H1 (cell line): ENCODE data around the gene PDGFA. TPM values are rescaled to one million over a fixed set of nuclear protein-coding genes. Genes with fewer than 3 reads are reported as not detected.
A peak's percentile ranks its signal among the peaks of the same experiment; 100 is the strongest.

Experiments
- CTCF ChIA-PET: fragments of 300-600 bp; sonication (Branson Sonifier 250); formaldehyde crosslinking; loops from one replicate; lab custom pipeline; 2021; ENCODE audit not compliant: partially characterized antibody; lab: Charles Lee
- POLR2A ChIA-PET: fragments of 300-600 bp; sonication (Branson Sonifier 250); formaldehyde crosslinking; loops from one replicate; lab custom pipeline; 2021; ENCODE audit warnings: inconsistent platforms; ENCODE audit not compliant: partially characterized antibody; lab: Charles Lee
- DNase-seq, 2 experiments: peaks; one replicate each; pipeline versions ENCODE4 v3.0.0 to v3.0.0-alpha.2; 2010 to 2022; ENCODE audit warnings: low spot score in 2 of 2, low read depth in 1 of 2, mixed read lengths in 1 of 2
- FAIRE-seq: peaks from 2 replicates; lab custom pipeline; 2011; peaks lifted over from hg19 to GRCh38; lab: Jason Lieb, UNC
- H2AFZ ChIP-seq: 2 replicates; pipeline ENCODE4 v1.8.1; 2012; ENCODE audit warnings: low read length, inconsistent platforms
- H2AK5ac ChIP-seq: 2 replicates; pipeline ENCODE4 v1.6.1; 2013; ENCODE audit warnings: low read depth, low read length
- H2BK120ac ChIP-seq: replicated peaks from 2 replicates; pipeline ENCODE3; 2013; ENCODE audit warnings: low read depth, low read length, inconsistent platforms
- H2BK12ac ChIP-seq: 2 replicates; pipeline ENCODE4 v1.6.1; 2013; ENCODE audit warnings: low read depth, low read length
- H2BK15ac ChIP-seq: 2 replicates; pipeline ENCODE4 v1.6.1; 2013; ENCODE audit warnings: low read length
- H2BK20ac ChIP-seq: 2 replicates; pipeline ENCODE4 v1.6.1; 2013; ENCODE audit warnings: low read length
- H2BK5ac ChIP-seq: 2 replicates; pipeline ENCODE4 v1.6.1; 2013; ENCODE audit warnings: low read depth, low read length
- H3K14ac ChIP-seq: 2 replicates; pipeline ENCODE4 v1.6.1; 2013; ENCODE audit warnings: inconsistent platforms; ENCODE audit not compliant: insufficient read length
- H3K18ac ChIP-seq: 2 replicates; pipeline ENCODE4 v1.6.1; 2013; ENCODE audit warnings: low read length; ENCODE audit errors: extremely low read depth
- H3K23ac ChIP-seq: 2 replicates; pipeline ENCODE4 v1.6.1; 2013; ENCODE audit warnings: inconsistent platforms; ENCODE audit not compliant: insufficient read length
- H3K23me2 ChIP-seq: 2 replicates; pipeline ENCODE4 v1.6.1; 2013; ENCODE audit warnings: low read depth, low read length
- H3K27ac ChIP-seq: 2 replicates; pipeline ENCODE4 v1.6.1; 2011; ENCODE audit warnings: low read depth, low read length, inconsistent platforms
- H3K27me3 ChIP-seq, 4 experiments: replicated peaks in 1 of 4; 1 replicate in 1 of 4; 2 replicates in 3 of 4; pipeline versions ENCODE4 v1.6.1 to v1.8.1; 2011 to 2013; ENCODE audit warnings: low read length in 3 of 4, mild to moderate bottlenecking in 3 of 4, inconsistent platforms in 2 of 4, mixed read lengths in 2 of 4, moderate library complexity in 1 of 4; ENCODE audit not compliant: control insufficient read depth in 3 of 4, insufficient read depth in 3 of 4; ENCODE audit errors: extremely low read depth in 1 of 4
- H3K36me3 ChIP-seq, 4 experiments: 2 replicates each; pipeline versions ENCODE4 v1.6.1 to v1.8.1; 2011 to 2013; ENCODE audit warnings: mild to moderate bottlenecking in 4 of 4, low read length in 3 of 4, moderate library complexity in 2 of 4, control low read depth in 1 of 4, inconsistent platforms in 1 of 4; ENCODE audit not compliant: insufficient read depth in 4 of 4, control insufficient read depth in 2 of 4
- H3K4ac ChIP-seq: replicated peaks from 2 replicates; pipeline ENCODE3; 2013; ENCODE audit warnings: low read length, low read depth, mixed read lengths, inconsistent platforms; ENCODE audit not compliant: insufficient read length
- H3K4me1 ChIP-seq, 4 experiments: replicated peaks in 1 of 4; 1 replicate in 1 of 4; 2 replicates in 3 of 4; pipeline versions ENCODE4 v1.6.1 to v1.8.1; 2011 to 2013; ENCODE audit warnings: low read length in 3 of 4, inconsistent platforms in 2 of 4, mixed read lengths in 1 of 4; ENCODE audit not compliant: insufficient read depth in 4 of 4, control insufficient read depth in 3 of 4
- H3K4me2 ChIP-seq, 2 experiments: 2 replicates each; pipeline versions ENCODE4 v1.6.1 to v1.8.1; 2011 to 2013; ENCODE audit warnings: low read depth in 2 of 2, low read length in 2 of 2, control low read depth in 1 of 2, inconsistent platforms in 1 of 2, mild to moderate bottlenecking in 1 of 2; ENCODE audit not compliant: insufficient read depth in 1 of 2
- H3K4me3 ChIP-seq, 4 experiments: fragments of 200-600, 300-600 bp in 1 of 4; sonication (generic), shearing (Covaris generic), sonication (Bioruptor Twin) in 1 of 4; 2 replicates each; pipeline versions ENCODE4 v1.5.1 to v1.8.1; 2011 to 2016; ENCODE audit warnings: low read length in 4 of 4, low read depth in 3 of 4, control low read depth in 2 of 4, inconsistent platforms in 2 of 4, mild to moderate bottlenecking in 2 of 4, mixed read lengths in 1 of 4, moderate library complexity in 1 of 4; ENCODE audit not compliant: insufficient read depth in 2 of 4; ENCODE audit errors: extremely low read depth in 1 of 4
- H3K56ac ChIP-seq: replicated peaks from 2 replicates; pipeline ENCODE3; 2013; ENCODE audit warnings: low read depth, mild to moderate bottlenecking, mixed read lengths, low read length, inconsistent platforms; ENCODE audit not compliant: insufficient read length
- H3K79me1 ChIP-seq: 2 replicates; pipeline ENCODE4 v1.6.1; 2013; ENCODE audit warnings: low read depth, low read length, control low read depth
- H3K79me2 ChIP-seq, 2 experiments: 2 replicates each; pipeline versions ENCODE4 v1.6.1 to v1.8.1; 2012 to 2013; ENCODE audit warnings: low read length in 2 of 2, mild to moderate bottlenecking in 2 of 2, inconsistent platforms in 1 of 2; ENCODE audit not compliant: insufficient read depth in 2 of 2, control insufficient read depth in 1 of 2
- H3K9ac ChIP-seq, 4 experiments: replicated peaks in 1 of 4; 1 replicate in 1 of 4; 2 replicates in 3 of 4; pipeline versions ENCODE4 v1.6.1 to v1.8.1; 2011 to 2013; ENCODE audit warnings: low read depth in 3 of 4, low read length in 3 of 4, control low read depth in 2 of 4, mild to moderate bottlenecking in 2 of 4, moderate library complexity in 2 of 4, inconsistent platforms in 1 of 4; ENCODE audit errors: extremely low read depth in 1 of 4
- H3K9me3 ChIP-seq, 2 experiments: 2 replicates each; pipeline versions ENCODE4 v1.6.1 to v1.8.1; 2012 to 2013; ENCODE audit warnings: mild to moderate bottlenecking in 2 of 2, moderate library complexity in 2 of 2, control low read depth in 1 of 2, inconsistent platforms in 1 of 2, low read depth in 1 of 2, low read length in 1 of 2, mixed read lengths in 1 of 2; ENCODE audit not compliant: insufficient read depth in 2 of 2
- H4K20me1 ChIP-seq, 2 experiments: replicated peaks in 1 of 2; 2 replicates each; pipeline versions ENCODE3 to v1.8.1; 2011 to 2013; ENCODE audit warnings: inconsistent platforms in 2 of 2, low read length in 2 of 2, mild to moderate bottlenecking in 1 of 2; ENCODE audit not compliant: insufficient read depth in 2 of 2, control insufficient read depth in 1 of 2
- H4K5ac ChIP-seq: 2 replicates; pipeline ENCODE4 v1.6.1; 2013; ENCODE audit warnings: low read length, low read depth, mixed read lengths, inconsistent platforms; ENCODE audit not compliant: insufficient read length
- H4K8ac ChIP-seq: 2 replicates; pipeline ENCODE4 v1.8.0; 2013; ENCODE audit warnings: mild to moderate bottlenecking, moderate library complexity, low read length, inconsistent platforms; ENCODE audit not compliant: insufficient read depth; ENCODE audit errors: extremely low read depth
- H4K91ac ChIP-seq: replicated peaks from 2 replicates; pipeline ENCODE3; 2013; ENCODE audit warnings: low read length, mixed read lengths, inconsistent platforms; ENCODE audit not compliant: insufficient read length
- POLR2AphosphoS5 ChIP-seq: IDR thresholded peaks from 2 replicates; pipeline ENCODE4 v1.6.1; 2011; ENCODE audit warnings: low read depth, low read length
- SIN3A ChIP-seq, 2 experiments: IDR thresholded peaks in 1 of 2; conservative IDR thresholded peaks in 1 of 2; 2 replicates each; pipeline ENCODE4 v1.6.1; 2011 to 2012; ENCODE audit warnings: low read length in 2 of 2, improper control_type of control experiment in 1 of 2, low read depth in 1 of 2, mild to moderate bottlenecking in 1 of 2
- WGBS, 2 experiments: shearing (Covaris generic) in 1 of 2; methylation state at CpG; one replicate each; pipeline versions ENCODE4 v1.1.6 to v1.1.7; 2013 to 2015; ENCODE audit warnings: low lambda C conversion rate in 2 of 2, mixed read lengths in 2 of 2, inconsistent platforms in 1 of 2, low coverage in 1 of 2, missing lambda C conversion rate in 1 of 2; ENCODE audit not compliant: insufficient replicate concordance in 2 of 2, insufficient coverage in 1 of 2, insufficient read length in 1 of 2; ENCODE audit errors: extremely low coverage in 1 of 2, missing lambda C conversion rate in 1 of 2; 5-methylcytosine and 5-hydroxymethylcytosine counted together
- polyA plus RNA-seq, 7 experiments: library from polyadenylated mRNA; depleted of rRNA in 3 of 7; stranded (reverse) in 5 of 7; unstranded in 2 of 7; fragments of >200 nt in 5 of 7; fragments of 200-250 nt in 2 of 7; gene quantifications; 1 replicate in 5 of 7; 2 replicates in 1 of 7; 4 replicates in 1 of 7; pipeline versions ENCODE4 v1.2.1 to v1.2.3, GENCODE V29; 2011 to 2013; ENCODE audit warnings: missing spikeins in 2 of 7, mixed read lengths in 2 of 7
- total RNA-seq: library from RNA; stranded (reverse); fragmentation: NEBNext Ultra II Directional; extraction: Animal tissue kit (Norgen Biotek cat#: 25700); gene quantifications from 2 replicates; pipeline ENCODE4 v1.2.1, GENCODE V29; 2021

PDGFA gene
- total and polyA plus RNA-seq, 2 of the 8 experiments (the other 6 are each of a cell fraction or from before 2014, with no cell fraction given): 21.1 to 43.0 TPM

DNA sequence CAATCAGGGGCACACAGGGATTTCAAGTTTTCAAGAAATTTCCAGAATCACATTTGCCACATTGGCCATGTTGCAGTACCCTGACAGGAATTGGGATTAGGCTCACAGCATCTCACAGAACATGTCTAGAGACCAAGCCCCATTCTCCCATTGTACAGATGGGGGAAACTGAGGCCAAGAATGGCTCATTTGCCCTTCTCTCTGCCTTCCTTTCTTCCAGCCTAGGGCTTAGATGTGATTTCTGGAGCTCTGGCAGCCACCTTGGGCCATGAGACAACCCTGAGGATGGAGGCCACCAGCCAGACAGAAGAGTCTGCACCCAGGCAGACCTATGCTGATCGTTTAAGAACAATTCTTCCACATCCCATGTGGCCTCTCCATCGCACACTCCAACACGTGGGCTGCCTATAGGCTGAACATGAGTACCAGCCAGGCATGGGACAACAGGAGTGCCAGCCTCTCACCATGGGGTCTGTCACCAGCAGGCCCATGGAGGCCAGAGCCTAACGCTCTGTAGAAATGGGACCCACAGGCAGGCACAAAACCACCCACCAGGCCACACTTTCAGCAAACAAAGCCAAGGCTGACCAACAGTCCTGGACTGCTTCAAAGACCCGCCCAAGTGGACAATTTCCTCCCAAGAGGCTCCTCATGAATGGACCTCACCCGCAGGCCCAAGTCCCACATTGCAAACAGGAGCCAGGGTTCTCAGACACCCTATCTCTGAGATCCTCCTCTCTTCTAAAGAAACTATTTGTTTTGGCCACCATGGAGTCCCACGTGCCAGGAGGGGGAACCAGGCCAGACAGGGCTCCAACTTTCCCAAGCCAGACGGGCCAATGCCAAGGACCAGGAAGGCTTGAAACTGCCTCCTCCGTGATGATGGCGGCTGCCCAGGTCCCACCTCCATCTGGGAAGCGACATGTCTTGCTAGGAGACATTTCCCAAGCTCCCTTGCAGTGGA lies 20.7 kb downstream of the PDGFA start:
- H3K18ac ChIP-seq: no peak overlapping the region
- no peak overlapping the region for H3K27ac ChIP-seq
- H3K9ac ChIP-seq: no peak overlapping the region
- peaks cover 0 to 2% of the 10 kb centered on the region in 2 experiments; a peak in 1 of 4 replicates for H3K79me2 ChIP-seq
- no peak overlapping the region for H3K23ac ChIP-seq
- H3K4me3 ChIP-seq: no peak overlapping the region
- peaks cover 2 to 6% of the 10 kb centered on the region in 2 experiments for H4K20me1 ChIP-seq
- peak; percentile 34; the same call in 1 of the 2 replicates for TF ChIP-seq POLR2AphosphoS5
- TF ChIP-seq SIN3A (conservative IDR thresholded peaks at IDR 0.05 in 1 of 2, IDR thresholded peaks at IDR 0.05 in 1 of 2; ENCODE audit: low read depth in 1 of 2, low read length in 2 of 2): no peak
- TF ChIP-seq, all 59 proteins: peak for 1
- Histone ChIP-seq H4K91ac (no peak overlapping the region), H3K79me1 (peaks cover 3% of the 10 kb centered on the region; the same call in 1 of the 2 replicates), H2BK15ac (no peak overlapping the region), H2AK5ac (no peak overlapping the region), H3K14ac (no peak overlapping the region), H3K9me3 (no peaks in the 10 kb centered on the region), H3K4me2 (no peak overlapping the region), H3K4me1 (peaks cover 0 to 5% (median 0%) of the 10 kb centered on the region in 4 experiments; a peak in 1 of 7 replicates), H4K5ac (no peak overlapping the region), H2BK20ac (no peak overlapping the region), H3K4ac (no peak overlapping the region), H3K27me3 (no peaks in the 10 kb centered on the region), H4K8ac (no peak overlapping the region), H2BK120ac (no peak overlapping the region), H3K23me2 (no peaks in the 10 kb centered on the region; the same call in 1 of the 2 replicates), H3K36me3 (peaks cover 4 to 51% (median 19%) of the 10 kb centered on the region in 4 experiments; a peak in 6 of 8 replicates), H2AFZ (no peak overlapping the region), H3K56ac (no peak overlapping the region), H2BK12ac (no peak overlapping the region), H2BK5ac (no peak overlapping the region)
- no peak for DNase-seq
- no peak for FAIRE-seq
- CTCF ChIA-PET: no interaction called here
- POLR2A ChIA-PET: interaction anchor here (1.1 to 1.2 kb wide), 2 partner anchors 10 to 17 kb away, joined by 3 to 5 read pairs; no protein-coding TSS in a partner anchor
- 88% methylated on average over 11 of the region's 11 CpGs; no CpG with 5 or more reads in 1 of the 2 experiments for WGBS, 2 experiments
